Stimulated activated CD8-positive, alpha-beta memory T cell treated with anti-CD3 and anti-CD28 coated beads, Interleukin-4, amount 100 ng/mL, for 24 hours (primary cell): ENCODE data around the gene MAP2.

Source experiments
- DNase-seq: peaks from one replicate; pipeline ENCODE4 v3.0.0-alpha.2; 2020; ENCODE audit warnings: low read depth

The MAP2 gene

DNA sequence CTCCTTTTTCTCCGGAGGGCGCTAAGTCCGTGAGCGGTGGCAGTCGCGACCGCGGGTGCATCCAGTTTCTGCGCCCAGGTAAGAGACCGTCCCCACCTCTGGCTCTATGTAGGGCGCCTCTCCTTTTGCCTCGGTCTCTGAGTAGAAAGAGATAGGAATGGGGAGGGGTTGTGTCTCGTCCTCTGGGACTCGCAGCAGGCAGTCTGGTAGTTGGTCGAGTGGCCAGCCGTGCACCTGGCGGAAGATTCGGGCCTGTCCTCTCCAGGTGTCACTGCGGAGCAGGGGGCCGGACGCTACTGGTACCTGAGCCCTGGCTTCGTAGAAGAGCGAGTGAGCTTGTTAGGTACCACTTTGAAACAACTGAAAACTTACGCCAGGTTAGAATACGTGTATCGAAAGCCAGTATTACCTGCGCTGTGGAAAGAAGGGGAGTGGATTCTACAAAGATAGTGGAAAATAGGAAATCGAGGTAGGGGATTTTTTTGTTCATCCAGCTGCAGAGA, 403 bp downstream of the MAP2 start:
- no peak for DNase-seq

GRCh38 chr2:209424781-209425470, 1.1 kb downstream of the MAP2 start:
- DNase-seq: no peak

DNA sequence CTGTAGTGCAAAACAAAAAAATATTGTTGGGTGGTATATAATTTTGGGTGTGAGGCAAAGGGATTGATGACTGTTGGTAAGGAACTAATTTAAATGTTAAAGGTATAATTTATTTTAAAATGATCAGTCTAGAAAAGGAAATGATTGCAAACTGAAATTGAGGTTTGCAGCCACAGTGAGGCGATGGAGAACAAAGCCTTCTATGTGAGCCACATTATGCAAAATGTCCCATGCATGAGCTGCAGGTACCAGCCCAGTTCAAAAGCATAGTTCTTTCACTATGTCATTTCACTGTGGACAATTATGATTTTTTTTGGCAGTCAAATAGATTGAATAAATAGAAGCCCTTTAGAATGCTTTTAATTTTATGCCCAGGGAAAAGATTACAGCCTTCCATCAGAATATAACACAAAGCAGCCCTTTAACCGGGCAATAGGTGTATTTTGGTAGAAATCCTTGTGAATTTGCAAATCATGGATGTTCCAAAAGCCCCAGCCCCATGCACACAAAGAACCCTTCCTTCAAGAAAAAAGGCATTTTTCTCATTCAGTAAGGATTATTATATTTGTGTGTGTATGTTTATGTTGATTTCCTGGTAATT, 1.7 kb downstream of the MAP2 start:
- DNase-seq: no peak

DNA sequence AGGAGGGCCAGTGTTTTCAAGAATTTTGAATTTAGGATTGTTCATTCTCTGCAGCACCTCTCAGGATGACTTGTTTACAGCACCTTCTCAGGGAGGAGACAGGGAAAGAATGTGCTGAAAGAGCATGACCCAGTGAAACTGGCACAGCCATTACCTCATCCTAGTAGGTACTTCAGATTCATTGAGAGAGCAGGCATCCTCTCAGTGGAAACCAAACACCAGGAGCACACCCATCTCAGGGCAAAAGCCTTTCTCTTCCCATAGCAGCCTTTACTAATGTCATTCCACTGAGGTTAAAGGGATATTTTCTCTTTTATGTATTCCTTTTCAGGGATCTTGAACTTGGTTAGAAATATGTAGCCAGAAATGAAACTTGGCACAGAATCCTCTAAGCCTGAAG, 2.6 kb downstream of the MAP2 start:
- DNase-seq: no peak

DNA sequence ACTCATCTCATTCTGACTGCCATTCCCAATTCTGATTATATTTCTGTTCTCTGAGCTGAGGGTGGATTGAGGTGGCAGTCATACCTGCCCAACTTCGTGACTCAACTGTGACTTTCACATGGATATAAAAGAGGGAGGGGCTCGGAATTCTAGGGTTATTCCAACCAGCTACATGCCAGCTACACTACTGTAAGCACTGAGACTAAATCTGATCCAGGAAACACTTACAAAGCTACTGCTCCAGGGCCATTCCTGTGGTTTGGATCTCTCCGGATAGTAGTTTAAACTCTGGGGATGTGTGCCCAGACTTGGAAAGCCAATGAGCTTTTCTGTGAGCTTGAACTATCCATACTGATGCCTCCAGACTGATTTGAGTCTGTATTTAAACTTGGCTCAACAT, 7.9 kb downstream of the MAP2 start:
- DNase-seq: no peak

DNA sequence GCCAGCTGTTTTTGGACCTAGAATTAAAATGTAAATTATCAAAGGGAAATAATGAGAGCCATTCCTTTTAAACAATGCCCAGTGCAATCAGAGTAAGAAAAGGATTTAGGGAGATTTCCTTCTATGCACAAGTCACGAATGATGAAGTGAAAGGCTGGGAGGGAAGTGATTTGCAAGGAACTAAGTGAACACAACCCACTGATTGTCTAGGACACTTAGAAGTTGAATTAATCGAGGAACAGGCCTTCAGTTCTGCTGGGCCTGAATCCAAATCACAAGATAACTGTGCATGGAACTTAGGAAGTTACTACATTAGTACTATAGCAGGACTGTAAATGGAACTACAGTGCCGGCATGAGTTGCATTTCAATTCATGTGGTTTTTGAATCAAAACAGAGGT, 17.7 kb downstream of the MAP2 start:
- no peak for DNase-seq

DNA sequence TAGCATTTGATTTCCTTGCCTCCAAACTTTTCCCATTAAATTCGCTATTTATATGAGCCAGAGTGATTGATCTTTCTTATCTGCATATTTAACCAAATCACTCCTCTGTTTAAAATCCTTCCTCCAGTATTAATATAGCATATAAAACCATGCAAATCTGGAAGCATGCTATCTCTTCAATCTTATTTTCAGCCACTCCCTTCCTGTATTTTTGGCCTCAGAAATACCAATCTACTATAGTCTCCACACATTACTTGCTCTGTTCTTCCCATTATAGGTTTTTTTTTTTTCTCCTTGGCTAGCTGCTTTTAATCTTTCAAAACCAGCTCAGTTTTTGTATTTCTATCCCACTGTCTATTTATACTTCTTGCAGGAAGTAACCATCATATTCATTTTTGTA, 19.1 kb downstream of the MAP2 start:
- no peak for DNase-seq

GRCh38 chr2:209445485-209445884, 21.6 kb downstream of the MAP2 start:
- DNase-seq: no peak

DNA sequence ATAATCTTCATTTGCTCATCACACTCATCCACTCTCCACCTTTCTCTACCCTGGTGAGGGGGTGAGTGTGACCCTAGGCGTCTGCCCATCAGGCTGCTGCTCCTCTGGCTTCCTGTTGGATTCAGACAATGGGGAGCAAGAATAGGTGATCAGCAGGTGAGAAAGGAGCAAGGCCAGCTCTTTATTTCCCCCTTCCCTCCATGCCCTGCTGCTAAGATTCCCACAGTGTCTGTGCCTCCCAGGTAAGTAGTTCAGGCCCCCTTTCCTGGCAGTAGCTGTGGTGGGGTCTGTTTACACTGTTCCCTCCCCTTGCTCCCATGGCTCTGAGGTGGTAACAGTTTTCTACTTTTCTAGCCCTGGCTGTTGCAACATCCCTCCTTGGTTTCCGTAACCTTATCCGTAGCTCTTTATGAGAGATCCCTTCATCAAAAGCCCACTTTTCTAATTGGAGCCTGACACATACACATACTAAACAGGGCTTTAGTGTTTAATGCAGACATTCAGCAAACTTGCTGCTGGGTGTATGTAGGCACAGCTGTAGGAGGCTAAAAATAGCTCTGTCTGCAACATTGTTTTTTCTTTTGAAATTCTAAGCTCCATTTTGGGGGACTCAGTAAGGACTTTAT, 27.5 kb downstream of the MAP2 start:
- no peak for DNase-seq

GRCh38 chr2:209456489-209456888, 32.6 kb downstream of the MAP2 start:
- no peak for DNase-seq

DNA sequence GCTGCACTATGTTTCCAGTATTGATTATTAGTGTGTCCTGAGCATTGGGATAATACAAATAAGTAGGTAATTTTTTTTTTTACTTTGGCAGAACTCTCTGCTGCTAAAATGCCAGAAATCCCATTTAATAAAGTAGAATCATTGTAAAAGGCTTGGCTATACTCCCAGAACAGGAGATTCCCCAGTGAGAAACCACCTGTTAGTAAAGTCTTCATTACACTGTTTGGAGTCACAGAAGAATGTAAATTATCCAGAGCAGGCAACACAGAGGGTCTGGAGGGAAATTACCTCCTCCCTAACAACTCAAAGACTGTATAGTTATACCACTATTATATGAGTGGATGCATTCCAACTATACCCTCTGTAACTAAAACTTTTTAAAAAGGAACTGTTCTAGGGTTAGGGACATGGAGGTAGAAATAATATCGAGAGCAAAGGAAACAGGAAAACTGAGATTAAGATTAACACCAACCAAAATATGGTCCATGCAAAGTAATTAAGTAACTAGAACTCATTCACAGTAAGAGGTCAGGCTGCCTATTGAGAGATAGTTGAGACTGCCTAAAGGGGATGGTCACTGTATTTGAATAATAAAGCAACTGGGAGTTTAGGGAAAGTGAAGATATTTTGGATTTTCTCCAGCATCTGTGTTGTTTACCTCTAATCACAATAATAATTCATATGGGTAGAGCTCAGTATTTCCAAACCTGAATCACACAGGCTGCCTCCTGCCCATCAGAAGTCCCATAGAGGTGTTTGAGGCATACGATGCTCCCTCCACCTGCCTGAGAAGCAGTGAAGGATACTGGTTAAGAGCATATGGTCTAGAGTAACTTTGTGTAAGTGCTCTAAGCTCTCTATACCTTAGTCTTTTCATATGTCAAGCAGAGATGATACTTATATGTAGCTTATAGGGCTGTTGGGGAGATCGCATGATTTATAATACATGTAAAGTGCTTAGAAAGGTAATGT, 34.4 kb downstream of the MAP2 start:
- DNase-seq: no peak

GRCh38 chr2:209459359-209459758, 35.5 kb downstream of the MAP2 start:
- DNase-seq: no peak

DNA sequence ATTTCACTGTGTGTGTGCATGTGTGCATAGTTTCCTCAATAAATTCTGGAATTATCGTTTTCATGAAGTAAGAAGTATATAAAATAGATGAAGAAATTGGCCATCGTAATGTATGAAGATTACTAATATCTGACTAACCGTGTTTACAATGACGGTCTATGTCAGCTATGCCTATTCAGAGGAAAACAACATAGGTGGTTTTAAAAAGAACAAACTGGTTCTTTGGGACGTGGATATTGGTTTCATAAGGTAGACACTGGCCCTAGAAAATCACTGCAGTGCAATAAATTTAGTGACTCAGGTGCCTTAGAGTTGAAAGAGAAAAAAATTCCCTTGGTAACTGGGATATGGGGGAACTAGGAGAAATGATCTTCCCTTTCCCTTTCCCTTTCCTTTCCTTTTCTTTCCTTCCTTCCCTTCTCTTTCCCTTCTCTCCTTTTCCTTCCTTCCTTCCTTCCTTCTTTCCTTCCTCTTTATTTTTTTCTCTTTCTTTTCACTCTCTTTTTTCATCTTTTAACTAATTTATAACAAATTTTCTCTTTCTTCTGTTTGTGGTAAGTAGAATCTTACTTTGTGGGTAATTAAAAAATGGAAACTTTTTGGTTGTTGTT, 36.4 kb downstream of the MAP2 start:
- DNase-seq: no peak

GRCh38 chr2:209463226-209463625, 39.4 kb downstream of the MAP2 start:
- DNase-seq: no peak

DNA sequence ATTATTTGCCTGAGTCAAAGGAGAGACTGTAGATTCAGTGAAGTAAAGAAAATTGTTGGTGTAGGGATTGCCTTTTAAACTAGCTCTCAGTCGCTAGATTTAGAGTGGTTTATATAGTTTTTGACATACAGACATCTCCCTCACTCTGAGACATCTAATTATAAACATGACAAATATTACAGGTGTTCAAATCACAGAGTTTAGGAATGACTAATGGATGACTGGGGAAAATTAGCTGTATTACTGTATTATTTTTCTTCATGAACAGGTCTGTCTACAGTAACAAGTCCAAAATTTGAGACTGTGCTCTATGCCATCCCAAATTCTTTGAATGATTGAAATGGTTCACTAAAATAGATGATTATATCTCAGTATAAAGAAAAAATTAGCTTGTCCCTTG, 40.0 kb downstream of the MAP2 start:
- no peak for DNase-seq

DNA sequence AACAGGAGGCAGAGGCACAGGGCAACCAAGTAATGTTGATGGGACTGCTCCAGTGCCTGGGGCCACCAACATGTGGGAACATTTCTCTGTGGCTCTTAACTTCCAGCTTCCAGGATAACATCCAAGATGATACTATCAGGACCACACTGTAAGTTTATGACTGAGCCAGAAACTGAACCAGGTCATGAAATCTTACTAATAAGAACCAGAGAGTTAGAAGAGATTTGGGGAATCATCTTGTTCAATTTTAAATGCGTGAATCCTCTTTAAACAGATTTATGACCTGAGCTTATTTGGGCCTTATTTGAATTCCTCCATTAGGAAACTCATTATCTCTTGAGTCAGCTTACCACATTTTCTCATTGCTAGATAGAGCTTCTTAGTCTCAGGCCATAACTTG, 45.0 kb downstream of the MAP2 start:
- DNase-seq: no peak

- DNase-seq: no peak
Measured at GRCh38 chr2:209469481-209469880, 45.6 kb downstream of the MAP2 start.

DNA sequence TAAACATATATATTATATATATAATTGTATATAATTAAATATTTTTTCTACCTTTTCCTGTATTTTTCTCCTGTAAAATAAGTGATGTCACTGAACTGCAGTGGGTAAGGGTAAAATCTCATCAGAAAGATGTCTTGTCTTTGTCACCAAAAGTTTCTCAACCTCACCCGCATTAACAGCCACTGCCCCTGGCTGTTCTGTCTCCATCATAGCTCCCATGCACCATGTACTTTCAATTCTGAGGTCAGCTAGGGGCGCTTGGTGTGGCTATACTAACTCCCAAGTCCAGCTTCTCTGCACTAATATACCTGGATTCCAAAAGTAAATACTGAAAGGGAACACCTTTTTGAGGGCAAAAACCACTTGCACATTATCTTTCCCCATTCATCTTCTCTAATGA, 46.6 kb downstream of the MAP2 start:
- no peak for DNase-seq

- no peak for DNase-seq
Measured at GRCh38 chr2:209471037-209471436, 47.2 kb downstream of the MAP2 start.

DNA sequence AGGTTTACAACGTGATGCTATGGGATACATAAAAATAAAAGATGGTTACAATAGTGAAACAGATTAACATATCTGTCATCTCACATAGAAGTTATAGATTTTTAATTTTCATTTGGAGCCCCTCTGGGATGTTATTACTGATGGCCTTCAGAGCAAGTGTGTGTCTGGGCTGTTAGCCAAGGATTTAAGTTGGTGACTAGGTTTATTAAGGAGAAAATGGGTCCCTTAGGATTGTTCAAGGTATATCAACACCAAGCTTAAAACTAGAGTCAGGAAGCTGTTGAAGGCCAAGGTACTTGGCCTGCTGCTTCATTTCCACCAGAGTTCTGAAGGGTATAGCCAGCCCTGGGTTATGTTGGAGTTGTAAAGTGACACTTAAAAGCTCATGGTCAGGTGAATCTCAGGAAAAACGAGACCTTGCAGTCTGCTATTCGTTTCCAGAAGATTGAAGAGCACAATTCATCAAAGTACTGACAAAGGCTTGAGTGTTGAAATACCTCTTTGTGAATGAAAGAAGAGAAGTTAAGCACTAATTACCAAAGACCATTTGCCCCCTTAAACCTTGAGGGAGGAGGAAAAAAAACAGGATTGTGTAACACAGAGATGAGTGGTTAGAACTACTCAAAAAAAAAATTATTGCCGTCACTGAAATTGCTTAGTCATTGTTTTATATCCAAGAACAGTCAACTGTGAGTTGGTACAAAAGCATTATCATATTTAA, 48.4 kb downstream of the MAP2 start:
- DNase-seq: no peak

GRCh38 chr2:209472871-209473270, 49.0 kb downstream of the MAP2 start:
- no peak for DNase-seq
